HG02588 (cell line): ENCODE results near the gene TEX9.
A peak's percentile ranks its signal among the peaks of the same experiment; 100 is the strongest.
"Not testable (repeated sequence)": the region's sequence is repeated elsewhere in the genome, so short reads cannot be mapped to it uniquely, and the experiment has no call there.

ENCODE experiments used
- ATAC-seq: cut with Tn5 transposase; IDR thresholded peaks from one replicate; pipeline ENCODE4 v1.9.1; 2021; ENCODE audit warnings: mild to moderate bottlenecking, moderate library complexity; ENCODE audit not compliant: unreplicated experiment

The TEX9 gene

DNA sequence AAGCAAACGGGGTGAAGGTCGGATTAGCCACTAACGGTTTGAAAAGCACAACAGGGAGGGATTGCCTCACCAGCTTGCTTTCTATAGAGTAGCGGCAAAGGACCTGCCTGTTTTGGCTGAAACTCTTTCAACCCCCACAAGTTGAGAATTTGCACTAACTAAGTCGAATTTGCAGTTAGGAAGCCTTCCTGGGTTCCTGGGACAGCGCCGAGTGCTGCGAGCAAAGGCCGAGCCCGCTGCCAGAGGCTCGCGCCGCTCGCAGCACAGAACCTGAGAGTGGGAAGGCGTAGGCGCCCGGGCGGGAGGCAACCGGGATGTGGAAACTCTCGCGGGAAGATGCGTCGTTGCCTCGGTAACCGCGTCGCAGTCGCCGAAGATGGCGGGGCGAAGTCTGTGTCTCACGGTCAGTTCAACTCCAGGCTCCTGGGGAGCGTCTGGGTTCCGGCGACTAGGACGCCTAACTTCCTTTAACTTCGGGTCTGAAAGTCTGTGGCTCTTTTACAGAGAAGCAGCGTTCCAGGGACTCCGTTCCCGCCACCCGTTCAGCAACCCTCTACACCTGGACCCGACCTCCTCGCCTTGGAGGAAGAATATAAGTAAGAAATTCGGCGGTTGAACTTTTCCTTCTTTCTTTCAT, at the start of gene TEX9:
Gene TEX9, plus strand, starts transcription at position 352 of the 637 bp plus-strand sequence. Its CDS starts 25 bp downstream, at position 377.
- ATAC-seq, result peak; percentile 94

DNA sequence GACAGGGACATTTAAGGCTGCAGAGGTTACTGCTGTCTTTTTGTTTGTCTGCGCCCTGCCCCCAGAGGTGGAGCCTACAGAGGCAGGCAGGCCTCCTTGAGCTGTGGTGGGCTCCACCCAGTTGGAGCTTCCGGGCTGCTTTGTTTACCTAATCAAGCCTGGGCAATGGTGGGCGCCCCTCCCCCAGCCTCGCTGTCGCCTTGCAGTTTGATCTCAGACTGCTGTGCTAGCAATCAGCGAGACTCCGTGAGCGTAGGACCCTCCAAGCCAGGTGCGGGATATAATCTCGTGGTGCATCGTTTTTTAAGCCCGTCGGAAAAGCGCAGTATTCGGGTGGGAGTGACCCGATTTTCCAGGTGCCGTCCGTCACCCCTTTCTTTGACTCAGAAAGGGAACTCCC, 48.7 kb upstream of the TEX9 start:
- ATAC-seq, result not testable (repeated sequence)

DNA sequence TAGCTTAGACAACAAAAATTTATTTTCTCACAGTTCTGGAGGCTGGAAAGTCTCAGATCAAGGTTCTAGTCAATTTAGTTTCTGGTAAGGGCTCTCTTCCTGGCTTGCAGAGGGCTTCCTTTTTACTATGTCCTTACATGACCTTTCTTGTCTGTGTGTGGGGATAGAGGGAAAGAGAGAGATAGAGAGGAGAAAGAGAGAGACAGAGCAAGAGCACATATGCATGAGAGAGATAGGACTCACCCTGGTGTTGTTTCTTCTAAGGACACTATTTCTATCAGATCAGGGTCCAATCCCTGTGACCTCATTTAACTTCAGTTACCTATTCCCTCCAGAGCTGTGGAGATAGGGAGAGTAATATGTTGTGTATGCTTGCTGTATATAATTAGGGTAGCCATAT, 44.9 kb upstream of the TEX9 start:
- no peak for ATAC-seq

DNA sequence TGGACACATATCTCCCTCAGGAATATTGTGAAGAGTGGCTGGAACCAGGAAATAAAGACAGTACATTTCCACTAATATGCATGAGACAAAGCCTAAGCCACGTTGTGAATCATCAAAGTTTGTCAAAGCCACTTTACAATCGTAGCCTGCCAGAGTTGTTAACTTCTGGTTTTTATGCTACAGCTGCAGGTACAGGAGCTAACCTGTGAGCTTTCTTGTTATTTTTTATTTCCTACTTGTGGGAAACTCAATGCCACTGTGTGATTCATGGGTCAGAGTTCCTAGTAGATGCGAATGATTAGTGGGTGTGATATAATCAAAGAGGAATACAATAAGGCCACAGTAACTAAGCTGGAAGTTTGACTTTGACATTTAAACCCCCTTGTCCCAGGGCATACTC, 44.4 kb upstream of the TEX9 start:
- ATAC-seq, result no peak

DNA sequence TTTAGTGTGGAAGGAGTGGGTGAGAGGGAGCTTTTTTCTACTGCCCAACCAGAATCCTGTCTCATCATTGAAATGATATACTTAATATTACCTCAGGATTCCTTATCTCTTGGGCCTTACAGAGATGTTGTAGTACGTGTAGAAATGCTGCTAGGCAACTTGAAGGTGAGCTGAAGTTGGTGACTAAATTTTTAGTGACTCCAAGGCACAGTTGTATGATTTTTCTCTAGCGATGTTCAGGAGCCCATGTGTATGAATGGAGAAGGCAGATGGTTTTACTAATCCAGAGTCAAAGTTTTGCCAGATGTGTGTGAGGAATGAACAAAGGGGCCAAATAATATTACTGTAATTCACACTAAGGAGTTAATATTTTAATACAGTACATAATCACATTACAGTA, 42.8 kb upstream of the TEX9 start:
- no peak for ATAC-seq

DNA sequence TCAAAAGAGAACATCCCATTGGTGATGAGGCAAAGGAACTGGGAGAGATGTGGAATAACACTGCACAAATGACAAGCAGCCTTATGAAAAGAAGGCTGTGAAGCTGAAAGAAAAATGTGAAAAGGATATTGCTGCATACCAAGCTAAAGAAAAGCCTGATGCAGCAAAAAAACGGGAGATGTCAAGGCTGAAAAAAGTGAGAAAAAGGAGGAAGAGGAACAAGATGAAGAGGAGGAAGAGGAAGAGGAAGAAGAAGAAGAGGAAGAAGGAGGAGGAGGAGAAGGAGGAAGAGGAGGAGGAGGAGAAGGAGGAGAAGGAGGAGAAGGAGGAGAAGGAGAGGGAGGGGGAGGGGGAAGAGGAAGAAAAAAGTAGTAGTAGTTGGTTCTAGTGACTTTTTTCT, 41.8 kb upstream of the TEX9 start:
- no peak for ATAC-seq

DNA sequence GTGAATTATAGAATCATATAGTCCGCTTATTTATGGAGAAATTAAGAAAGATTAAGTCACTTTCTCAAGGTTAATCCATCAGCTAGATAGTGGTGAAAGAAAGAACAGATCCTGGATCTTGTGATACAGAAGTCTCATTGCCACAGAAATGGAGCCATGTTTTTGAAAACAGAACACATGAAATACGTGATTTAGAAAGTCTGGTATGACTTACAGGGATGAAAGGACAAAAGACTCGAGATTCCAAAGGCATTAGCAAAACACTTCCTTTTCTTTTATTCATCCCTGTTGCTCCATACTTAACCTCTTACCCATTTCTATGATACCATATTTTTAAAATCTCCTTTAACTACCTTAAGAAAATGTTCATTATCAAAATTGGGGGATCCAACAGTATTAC, 40.0 kb upstream of the TEX9 start:
- ATAC-seq, result no peak

DNA sequence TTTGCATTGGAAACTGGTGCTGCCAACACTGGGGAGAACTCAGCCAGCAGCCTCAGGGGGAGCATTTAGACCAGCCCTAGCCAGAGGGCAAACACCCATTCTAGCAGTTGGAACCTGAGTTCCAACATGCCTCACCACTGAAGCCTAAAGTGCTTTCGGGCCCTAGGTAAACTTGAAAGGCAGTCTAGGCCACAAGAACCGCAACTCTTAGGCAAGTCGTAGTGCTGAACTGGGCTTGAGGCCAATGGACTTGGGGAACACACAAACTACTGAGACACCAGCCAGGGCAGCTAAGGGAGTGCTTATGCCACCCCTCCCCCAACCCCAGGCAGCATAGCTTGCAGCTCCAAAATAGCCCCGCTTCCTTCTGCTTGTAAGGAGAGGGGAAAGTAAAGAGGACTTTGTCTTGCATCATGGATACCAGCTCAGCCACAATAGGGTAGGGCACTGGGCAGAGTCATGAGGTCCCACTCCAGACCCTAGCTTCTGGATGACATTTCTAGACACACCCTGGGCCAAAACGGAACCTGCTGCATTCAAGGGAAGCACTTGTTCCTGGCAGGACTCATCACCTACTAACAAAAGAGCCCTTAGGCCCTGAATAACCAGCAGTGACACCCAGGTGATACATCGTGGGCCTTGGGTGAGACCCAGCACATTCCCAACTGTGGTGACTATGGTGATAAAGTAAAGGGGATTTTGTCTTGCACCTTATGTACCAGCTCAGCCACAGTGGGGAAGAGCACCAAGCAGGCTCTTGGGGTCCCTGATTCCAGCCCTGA, 37.3 kb upstream of the TEX9 start:
- no peak for ATAC-seq

DNA sequence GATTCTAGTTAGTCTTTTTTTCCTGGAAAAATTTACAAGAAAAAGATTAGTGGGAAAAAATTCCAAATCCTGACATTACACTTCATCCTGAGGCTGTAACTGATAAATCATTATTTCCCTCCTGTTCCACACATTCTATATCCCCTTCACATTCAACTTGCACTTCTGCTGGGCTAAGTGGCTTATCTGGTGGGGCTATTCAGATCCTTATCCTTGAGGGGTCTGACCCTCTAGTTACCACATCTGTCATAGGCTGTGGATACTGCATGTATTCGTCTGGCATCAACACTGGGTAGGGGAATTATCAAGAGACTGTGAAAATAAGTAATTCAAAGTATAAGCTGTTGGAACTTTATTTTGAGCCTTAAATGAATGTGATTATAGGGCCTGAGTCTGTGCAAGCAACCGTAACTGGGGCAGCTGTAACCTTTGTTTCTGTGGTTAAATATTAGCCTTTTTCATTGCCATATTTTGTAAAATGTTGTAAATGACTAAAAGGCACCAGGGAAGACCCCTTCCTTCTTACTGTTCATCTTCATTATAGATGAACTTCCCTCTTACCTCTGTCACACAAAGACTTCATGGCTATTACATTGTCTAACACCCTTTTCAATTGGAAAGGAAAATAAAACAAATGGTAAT, 28.0 kb upstream of the TEX9 start:
- no peak for ATAC-seq

DNA sequence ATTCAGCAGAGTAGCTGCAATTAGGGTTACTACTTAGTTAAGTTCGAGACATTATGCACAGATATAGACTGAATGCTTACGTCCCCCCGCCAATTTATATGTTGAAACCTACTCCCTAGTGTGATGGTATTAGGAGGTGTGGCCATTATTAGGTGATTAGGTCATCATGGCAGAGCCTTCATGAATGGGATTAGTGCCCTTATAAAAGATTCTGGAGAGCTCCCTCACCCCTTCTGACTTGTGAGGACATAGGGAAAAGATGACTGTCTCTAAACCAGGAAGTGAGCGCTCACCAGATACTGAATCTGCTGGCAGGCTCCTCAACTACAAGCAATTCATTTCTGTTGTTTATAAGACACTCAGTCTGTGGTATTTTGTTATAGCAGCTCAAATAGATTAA, 25.6 kb upstream of the TEX9 start:
- no peak for ATAC-seq

DNA sequence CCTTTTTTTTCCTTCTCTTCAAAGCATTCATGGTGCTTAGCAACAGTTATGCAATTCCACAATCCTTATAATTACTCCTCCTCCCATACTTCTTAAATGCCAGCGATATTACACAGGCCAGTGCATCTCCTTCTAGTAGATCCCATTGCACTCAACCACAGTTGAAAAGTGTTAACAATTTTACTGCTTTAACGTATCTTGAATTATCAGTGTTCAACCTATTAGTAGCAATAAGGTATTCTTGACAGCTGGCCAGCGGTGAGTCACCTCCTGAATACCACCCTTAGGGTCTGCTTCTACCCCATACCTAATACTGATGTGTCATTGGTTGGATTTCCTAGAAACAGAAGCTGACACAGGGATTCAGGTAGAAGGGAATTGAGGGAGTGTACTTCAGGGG, 24.0 kb upstream of the TEX9 start:
- no peak for ATAC-seq

DNA sequence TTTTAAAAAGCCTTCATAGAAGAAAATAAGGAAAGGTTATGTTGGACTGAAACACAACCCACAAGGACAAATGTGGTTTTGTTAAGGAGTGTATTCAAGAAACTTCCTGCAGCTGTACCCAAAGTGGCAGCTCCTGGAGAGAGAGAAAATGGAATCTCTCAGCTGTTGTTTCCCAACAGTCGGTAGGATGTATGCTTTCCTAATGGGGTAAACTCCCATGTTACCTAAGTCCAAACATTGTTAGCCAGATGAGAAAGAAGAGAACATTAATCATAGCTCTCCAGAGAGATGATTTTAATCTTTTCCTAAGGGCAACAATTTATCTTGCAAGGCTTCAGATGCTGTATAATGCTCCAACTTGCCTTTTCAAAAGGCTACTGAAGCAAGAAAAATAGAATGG, 22.6 kb upstream of the TEX9 start:
- no peak for ATAC-seq

DNA sequence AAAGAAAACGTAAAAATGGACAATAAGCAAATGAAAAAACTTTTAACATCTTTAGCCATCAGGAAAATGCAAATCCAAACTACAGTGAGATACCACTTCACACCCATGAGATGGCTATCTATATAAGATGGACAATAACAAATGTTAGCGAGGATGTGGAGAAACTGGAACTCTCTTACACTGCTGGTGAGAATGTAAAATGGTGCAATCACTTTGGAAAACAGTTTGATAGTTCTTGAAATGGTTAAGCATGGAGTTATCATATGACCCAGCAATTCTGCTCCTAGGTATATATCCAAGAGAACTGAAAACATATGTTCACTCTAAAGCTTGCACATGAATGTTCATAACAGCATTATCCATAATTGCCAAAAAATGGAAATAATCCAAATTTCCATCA, 21.3 kb upstream of the TEX9 start:
- no peak for ATAC-seq

DNA sequence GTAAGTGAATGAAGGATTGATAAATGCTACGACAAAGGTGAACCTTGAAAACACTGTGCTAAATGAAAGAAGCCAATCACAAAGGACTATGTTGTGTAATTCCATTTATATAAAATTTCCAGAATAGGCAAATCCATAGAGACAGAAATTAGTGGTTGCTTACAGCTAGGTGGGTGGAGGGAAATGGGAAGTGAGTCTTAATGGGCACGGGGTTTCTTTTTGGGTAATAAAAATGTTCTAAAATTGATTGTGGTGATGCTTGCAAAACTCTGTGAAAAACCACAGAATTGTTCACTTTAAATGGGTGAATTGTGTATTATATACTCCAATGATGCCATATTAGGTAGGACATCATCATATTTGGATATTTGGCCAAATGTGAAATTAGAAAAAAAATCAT, 20.9 kb upstream of the TEX9 start:
- ATAC-seq, result no peak

DNA sequence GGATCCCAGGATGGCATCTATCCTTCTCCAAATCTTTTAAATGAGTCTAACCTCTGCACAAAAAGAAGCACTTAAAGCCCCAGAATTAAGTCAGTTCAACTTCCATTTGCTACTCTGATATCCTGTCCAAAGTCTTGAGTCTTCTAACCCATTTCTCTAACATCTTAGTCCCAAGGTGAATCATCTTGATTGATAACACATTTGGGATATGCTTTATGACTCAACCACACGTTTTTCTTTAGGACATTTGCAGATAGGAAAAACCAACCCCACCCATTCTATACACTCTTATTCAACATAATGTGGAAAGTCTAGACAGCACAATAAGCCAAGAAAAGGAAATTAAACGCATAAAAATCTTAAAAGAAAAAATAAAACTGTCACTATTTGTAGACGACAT, 18.8 kb upstream of the TEX9 start:
- no peak for ATAC-seq

DNA sequence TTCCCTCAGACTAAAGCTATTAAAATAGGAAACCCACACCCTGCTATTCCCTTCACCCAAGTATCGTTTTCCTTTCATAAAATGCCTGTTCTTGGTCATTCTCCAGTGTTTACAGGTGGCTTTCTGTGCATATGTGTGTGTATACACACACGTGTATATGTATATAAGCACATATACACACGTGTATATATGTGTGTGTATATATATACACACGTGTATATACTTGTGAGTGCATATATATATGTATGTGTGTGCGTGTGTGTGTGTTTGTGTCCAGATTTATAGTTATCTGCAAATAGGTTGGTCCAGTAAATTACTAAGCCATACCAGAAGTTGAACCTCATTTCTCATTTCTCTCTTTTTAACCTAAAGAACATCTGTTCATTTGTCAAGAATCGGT, 15.7 kb upstream of the TEX9 start:
- no peak for ATAC-seq

DNA sequence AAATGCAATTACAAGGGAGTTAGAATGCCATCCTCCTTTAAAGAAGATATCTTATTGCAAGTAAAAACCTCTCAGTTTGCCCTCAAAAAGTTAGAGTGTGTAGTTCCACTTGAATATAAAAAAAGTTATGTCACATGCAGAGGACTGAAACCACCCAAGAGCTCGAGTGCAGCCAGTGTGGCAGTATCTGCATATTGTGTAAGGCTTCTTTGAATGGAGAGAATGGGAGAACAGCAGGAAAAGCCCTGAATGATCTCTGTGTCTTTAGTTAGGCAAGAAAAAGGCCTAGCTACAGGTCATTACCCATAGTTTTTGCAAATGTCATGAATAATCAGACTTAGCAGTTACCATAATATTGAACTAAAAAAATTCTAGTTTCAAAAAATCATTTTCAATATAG, 13.9 kb upstream of the TEX9 start:
- ATAC-seq, result no peak

DNA sequence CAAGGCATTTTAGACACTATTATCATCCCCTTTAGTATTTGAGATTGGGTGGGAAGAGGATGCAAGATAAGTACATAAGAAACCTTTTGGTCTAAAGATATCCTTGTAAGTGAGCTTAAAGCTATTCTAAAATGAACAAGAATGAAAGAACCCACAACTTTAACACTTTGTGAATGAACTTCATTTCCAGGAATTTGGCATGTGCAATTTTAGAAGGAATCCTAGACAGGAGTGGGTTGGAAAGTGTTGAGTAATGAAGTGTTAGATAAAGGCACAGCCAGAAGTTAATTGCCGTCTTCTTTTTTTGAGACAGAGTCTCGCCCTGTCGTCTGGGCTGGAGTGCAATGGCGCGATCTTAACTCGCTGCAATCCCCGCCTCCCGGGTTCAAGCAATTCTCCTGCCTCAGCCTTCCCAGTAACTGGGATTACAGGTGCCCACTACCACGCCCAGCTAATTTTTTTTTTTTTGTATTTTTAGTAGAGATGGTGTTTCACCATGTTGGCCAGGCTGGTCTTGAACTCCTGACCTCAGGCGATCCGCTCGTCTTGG, 13.2 kb upstream of the TEX9 start:
- no peak for ATAC-seq

DNA sequence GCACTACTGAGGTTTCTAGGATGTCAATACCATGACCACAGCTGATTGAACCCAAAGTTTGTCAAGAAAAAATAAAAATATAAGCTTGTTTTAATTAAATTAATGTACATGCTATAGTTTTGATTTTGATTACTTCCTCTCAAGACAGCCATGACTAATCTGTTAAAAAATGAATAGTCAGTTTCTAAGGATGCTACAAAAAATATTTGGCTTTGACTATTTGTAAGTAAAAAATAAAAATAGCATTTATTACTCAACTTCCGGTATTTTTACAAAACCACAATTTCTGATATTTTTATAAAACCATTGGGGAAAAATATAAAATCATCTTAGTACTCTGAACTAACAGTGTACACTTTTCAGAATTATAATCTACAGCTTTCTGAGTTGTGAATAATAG, 12.1 kb upstream of the TEX9 start:
- no peak for ATAC-seq

DNA sequence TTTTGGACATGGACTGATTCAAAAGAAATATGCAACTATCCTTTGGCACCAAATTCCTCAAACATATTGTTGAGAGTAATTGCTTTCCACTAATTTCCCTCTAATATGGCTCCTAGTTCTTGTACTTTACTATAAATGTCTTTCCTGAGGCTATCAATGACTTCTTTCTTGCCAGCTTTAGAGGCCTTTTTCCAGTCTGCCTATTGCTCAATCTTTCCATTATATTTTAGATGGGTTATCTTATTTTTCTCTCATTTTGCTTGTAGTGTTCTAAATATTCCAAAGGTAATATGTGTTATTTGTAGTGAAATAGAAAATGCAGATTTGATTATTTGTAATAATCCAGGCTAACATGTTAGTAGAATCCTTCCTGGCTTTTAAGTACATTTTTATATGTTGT, 11.5 kb upstream of the TEX9 start:
- no peak for ATAC-seq

DNA sequence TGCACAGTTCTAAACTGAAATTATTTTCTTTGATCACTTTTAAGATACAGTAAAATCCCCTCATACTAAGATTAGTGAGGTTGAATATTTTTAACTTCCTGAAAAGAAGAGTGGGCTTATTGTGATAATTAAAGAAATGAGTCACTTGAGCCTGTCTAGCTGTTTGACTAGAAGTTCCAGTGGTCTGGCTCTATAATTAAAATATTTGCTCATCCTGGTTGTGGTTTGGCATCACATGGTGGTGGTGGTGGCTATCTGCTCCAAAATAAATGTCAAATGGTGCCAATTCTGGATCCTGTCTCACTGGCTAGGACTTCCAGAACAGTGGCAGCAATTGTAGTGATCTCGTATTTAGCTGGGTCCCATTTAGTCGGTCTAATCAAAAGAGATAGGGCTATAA, 8.6 kb upstream of the TEX9 start:
- peak; percentile 64 for ATAC-seq

DNA sequence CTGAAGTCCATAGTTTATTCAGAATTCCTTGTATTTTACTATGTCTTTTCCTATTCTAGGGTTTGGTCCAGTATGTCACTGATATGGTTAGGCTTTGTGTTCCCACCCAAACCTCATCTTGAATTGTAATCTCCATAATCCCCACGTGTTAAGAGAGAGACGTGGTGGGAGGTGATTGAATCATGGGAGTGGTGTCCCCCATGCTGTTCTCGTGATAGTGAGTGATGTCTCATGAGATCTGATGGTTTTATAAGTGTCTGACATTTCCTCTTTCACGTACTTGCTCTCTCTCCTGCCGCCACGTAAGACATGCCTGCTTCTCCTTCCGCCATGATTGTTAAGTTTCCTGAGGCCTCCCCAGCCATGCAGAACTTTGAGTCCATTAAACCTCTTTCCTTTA, 6.6 kb upstream of the TEX9 start:
- ATAC-seq, result no peak
